Keratinocyte (primary cell): Measurements from ENCODE around the gene LPCAT1. TPM values are rescaled to one million over a fixed set of nuclear protein-coding genes. Genes with fewer than 3 reads are reported as not detected.

Experiments
- DNase-seq: peaks from one replicate; pipeline ENCODE4 v3.0.0-alpha.2; 2011; ENCODE audit warnings: low read depth, missing footprints, low spot score
- FAIRE-seq: peaks from 2 replicates; lab custom pipeline; 2011; peaks lifted over from hg19 to GRCh38; lab: Jason Lieb, UNC
- H2AFZ ChIP-seq: 2 replicates; pipeline ENCODE4 v1.6.0; 2012; ENCODE audit warnings: low read length, control low read depth, inconsistent platforms; ENCODE audit not compliant: control insufficient read depth
- H3K27ac ChIP-seq: 2 replicates; pipeline ENCODE4 v1.5.1; 2011; ENCODE audit warnings: low read length; ENCODE audit not compliant: control insufficient read depth, insufficient read depth
- H3K27me3 ChIP-seq: 3 replicates; pipeline ENCODE4 v1.6.0; 2011; ENCODE audit warnings: low read length; ENCODE audit not compliant: control insufficient read depth, insufficient read depth; ENCODE audit errors: extremely low read depth
- H3K36me3 ChIP-seq, 2 experiments: 2 replicates in 1 of 2; 3 replicates in 1 of 2; pipeline ENCODE4 v1.5.1; 2011; ENCODE audit warnings: low read length in 2 of 2, mild to moderate bottlenecking in 1 of 2; ENCODE audit not compliant: control insufficient read depth in 2 of 2, insufficient read depth in 2 of 2; ENCODE audit errors: extremely low read depth in 1 of 2
- H3K4me1 ChIP-seq: 3 replicates; pipeline ENCODE4 v1.5.1; 2011; ENCODE audit warnings: low read length; ENCODE audit not compliant: control insufficient read depth, insufficient read depth; ENCODE audit errors: extremely low read depth
- H3K4me2 ChIP-seq: 3 replicates; pipeline ENCODE4 v1.6.0; 2011; ENCODE audit warnings: low read depth, low read length; ENCODE audit not compliant: control insufficient read depth, insufficient read depth; ENCODE audit errors: extremely low read depth
- H3K4me3 ChIP-seq, 3 experiments: fragments of 200-600 bp in 1 of 3; sonication (generic) in 1 of 3; 2 replicates in 2 of 3; 3 replicates in 1 of 3; pipeline ENCODE4 v1.5.1; 2011 to 2016; ENCODE audit warnings: low read length in 3 of 3, mild to moderate bottlenecking in 3 of 3, control low read depth in 2 of 3, inconsistent platforms in 1 of 3, low read depth in 1 of 3, mixed read lengths in 1 of 3, mixed run types in 1 of 3, moderate library complexity in 1 of 3; ENCODE audit not compliant: control insufficient read depth in 2 of 3, insufficient read depth in 2 of 3; ENCODE audit errors: extremely low read depth in 1 of 3
- H3K79me2 ChIP-seq: 2 replicates; pipeline ENCODE4 v1.6.0; 2012; ENCODE audit warnings: low read length; ENCODE audit not compliant: control insufficient read depth, insufficient read depth
- H3K9ac ChIP-seq: 3 replicates; pipeline ENCODE4 v1.6.0; 2011; ENCODE audit warnings: low read length; ENCODE audit not compliant: control insufficient read depth, insufficient read depth; ENCODE audit errors: extremely low read depth
- H3K9me1 ChIP-seq: 3 replicates; pipeline ENCODE4 v1.6.0; 2011; ENCODE audit warnings: low read length; ENCODE audit not compliant: control insufficient read depth, insufficient read depth; ENCODE audit errors: extremely low read depth
- H3K9me3 ChIP-seq: 2 replicates; pipeline ENCODE4 v1.5.1; 2012; ENCODE audit warnings: low read depth, low read length; ENCODE audit not compliant: control insufficient read depth
- H4K20me1 ChIP-seq: 3 replicates; pipeline ENCODE4 v1.6.0; 2011; ENCODE audit warnings: low read length; ENCODE audit not compliant: control insufficient read depth, insufficient read depth; ENCODE audit errors: extremely low read depth
- EZH2 ChIP-seq: IDR thresholded peaks from one replicate; pipeline ENCODE4 v1.6.1; 2012; ENCODE audit warnings: inconsistent platforms, mild to moderate bottlenecking, low read length, moderate library complexity
- dilution Hi-C: fragments of 300-500 bp; cut with MboI; formaldehyde crosslinking; loops from one replicate; pipeline ENCODE4 v1.7.0; 2020; ENCODE audit warnings: low sequenced_read_pairs; ENCODE audit not compliant: extremely low pct_ligation_motif_present
- polyA plus RNA-seq, 5 experiments: library from polyadenylated mRNA; depleted of rRNA in 3 of 5; stranded (reverse) in 3 of 5; stranded (forward) in 1 of 5; unstranded in 1 of 5; fragments of >200 nt; gene quantifications; 1 replicate in 1 of 5; 2 replicates in 3 of 5; 3 replicates in 1 of 5; pipeline versions ENCODE4 v1.2.1 to v1.2.3, GENCODE V29; 2011 to 2012; ENCODE audit warnings: missing spikeins in 2 of 5, low read depth in 1 of 5, low replicate concordance in 1 of 5
- TF ChIP-seq, protein P1 (sequence below), 3 experiments: IDR thresholded peaks in 1 of 3; conservative IDR thresholded peaks in 1 of 3; optimal IDR thresholded peaks in 1 of 3; 2 replicates in 2 of 3; 3 replicates in 1 of 3; pipeline versions ENCODE3 to v1.5.1; 2011; ENCODE audit warnings: low read length in 3 of 3, mild to moderate bottlenecking in 3 of 3, moderate library complexity in 2 of 3, control low read depth in 1 of 3, inconsistent platforms in 1 of 3; ENCODE audit not compliant: insufficient read depth in 2 of 3; ENCODE audit errors: extremely low read depth in 1 of 3

The LPCAT1 gene
- polyA plus RNA-seq, 1 donor (not counting 4 experiments of a cell fraction or from before 2014, with no cell fraction given): 32.9 TPM

DNA sequence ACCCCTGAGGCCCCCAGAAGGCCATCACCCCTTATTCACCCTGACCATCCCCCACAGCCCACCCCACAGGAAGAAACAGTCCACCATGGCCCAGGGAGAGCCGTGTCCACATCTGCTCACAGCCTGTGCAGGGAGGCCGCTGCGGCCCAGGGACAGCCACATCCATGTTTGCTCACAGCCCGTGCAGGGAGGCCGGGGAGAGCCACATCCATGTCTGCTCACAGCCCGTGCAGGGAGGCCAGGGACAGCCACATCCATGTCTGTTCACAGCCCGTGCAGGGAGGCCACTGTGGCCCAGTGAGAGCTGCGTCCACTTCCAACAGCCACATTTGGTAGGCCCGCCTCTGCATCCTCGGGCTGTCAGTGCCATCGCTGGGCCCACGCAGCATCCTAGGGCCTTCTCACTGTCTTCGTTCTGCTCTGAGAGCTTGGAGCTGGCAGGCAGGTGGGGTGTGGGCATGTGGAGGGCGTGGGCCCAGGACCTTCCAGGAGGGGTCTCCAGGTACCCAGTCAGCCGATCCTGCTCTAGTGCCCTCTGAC, 38.1 kb downstream of the LPCAT1 start:
- Histone ChIP-seq H3K79me2 (no peaks in the 10 kb centered on the region), H3K4me3 (no peak overlapping the region), H3K27ac (no peak overlapping the region), H4K20me1 (peaks cover 3% of the 10 kb centered on the region), H3K9ac (no peak overlapping the region), H3K27me3 (no peaks in the 10 kb centered on the region), H3K4me1 (no peaks in the 10 kb centered on the region), H3K9me3 (no peaks in the 10 kb centered on the region), H3K4me2 (no peak overlapping the region), H3K9me1 (no peaks in the 10 kb centered on the region), H3K36me3 (peaks cover 24 to 27% of the 10 kb centered on the region in 2 experiments), H2AFZ (no peak overlapping the region)
- no peak for DNase-seq
- TF ChIP-seq, protein P1, sequence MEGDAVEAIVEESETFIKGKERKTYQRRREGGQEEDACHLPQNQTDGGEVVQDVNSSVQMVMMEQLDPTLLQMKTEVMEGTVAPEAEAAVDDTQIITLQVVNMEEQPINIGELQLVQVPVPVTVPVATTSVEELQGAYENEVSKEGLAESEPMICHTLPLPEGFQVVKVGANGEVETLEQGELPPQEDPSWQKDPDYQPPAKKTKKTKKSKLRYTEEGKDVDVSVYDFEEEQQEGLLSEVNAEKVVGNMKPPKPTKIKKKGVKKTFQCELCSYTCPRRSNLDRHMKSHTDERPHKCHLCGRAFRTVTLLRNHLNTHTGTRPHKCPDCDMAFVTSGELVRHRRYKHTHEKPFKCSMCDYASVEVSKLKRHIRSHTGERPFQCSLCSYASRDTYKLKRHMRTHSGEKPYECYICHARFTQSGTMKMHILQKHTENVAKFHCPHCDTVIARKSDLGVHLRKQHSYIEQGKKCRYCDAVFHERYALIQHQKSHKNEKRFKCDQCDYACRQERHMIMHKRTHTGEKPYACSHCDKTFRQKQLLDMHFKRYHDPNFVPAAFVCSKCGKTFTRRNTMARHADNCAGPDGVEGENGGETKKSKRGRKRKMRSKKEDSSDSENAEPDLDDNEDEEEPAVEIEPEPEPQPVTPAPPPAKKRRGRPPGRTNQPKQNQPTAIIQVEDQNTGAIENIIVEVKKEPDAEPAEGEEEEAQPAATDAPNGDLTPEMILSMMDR (optimal IDR thresholded peaks at IDR 0.05 in 1 of 3, IDR thresholded peaks at IDR 0.05 in 1 of 3, conservative IDR thresholded peaks at IDR 0.05 in 1 of 3; ENCODE audit: extremely low read depth in 1 of 3, insufficient read depth in 2 of 3, low read length in 3 of 3): no peak
- no peak for TF ChIP-seq EZH2
- no peak for FAIRE-seq
- dilution Hi-C loops: no loop called here

DNA sequence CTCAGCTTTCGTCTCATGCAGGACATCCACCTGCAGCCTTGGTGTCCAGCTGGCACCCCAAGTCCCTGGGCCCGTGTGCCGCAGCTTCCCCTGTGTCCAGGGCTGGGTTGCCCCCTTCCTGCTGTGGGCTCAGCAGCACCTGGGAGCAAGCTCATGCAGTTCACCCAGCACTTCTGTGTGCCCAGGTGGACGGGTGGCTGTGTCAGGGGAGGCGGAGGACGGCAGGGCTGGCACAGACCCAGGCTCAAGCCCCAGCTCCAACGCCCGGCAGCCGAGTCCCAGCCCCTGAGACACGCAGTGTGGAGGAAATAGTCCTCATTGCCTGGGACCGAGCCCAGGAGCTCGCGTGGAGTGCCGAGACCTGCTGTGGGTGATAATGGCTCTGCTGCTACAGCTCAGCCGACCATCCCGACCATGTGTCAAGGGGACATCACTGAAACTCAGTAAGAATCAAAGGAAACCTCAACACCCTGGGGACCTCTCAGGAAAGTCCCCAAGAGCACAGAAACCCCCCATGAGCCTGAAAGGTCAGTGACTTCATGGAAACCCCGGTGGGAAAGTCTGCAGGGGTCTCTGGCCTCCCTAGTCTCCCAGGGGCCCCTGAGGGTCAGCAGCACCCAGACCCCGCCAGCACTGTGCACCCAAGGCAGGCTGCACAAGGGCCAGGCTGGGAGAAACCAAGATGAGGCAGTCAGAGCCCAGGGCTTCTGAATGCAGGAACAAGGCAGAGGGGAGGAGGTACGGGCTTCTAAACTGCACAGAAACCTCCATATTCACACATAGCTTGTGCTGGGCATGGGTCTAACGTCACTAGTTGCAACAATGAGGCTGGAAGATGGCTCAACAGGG, 38.8 kb downstream of the LPCAT1 start:
- no peak overlapping the region for H3K4me2 ChIP-seq
- no peaks in the 10 kb centered on the region for H3K9me3 ChIP-seq
- H3K9ac ChIP-seq: no peak overlapping the region
- peaks cover 24 to 28% of the 10 kb centered on the region in 2 experiments for H3K36me3 ChIP-seq
- H3K27ac ChIP-seq: no peak overlapping the region
- no peak for FAIRE-seq
- H3K79me2 ChIP-seq: no peaks in the 10 kb centered on the region
- H3K4me3 ChIP-seq: no peak overlapping the region
- H4K20me1 ChIP-seq: peaks cover 3% of the 10 kb centered on the region
- no peak for DNase-seq
- H3K4me1 ChIP-seq: no peaks in the 10 kb centered on the region
- TF ChIP-seq EZH2: no peak
- TF ChIP-seq, protein P1 (optimal IDR thresholded peaks at IDR 0.05 in 1 of 3, IDR thresholded peaks at IDR 0.05 in 1 of 3, conservative IDR thresholded peaks at IDR 0.05 in 1 of 3; ENCODE audit: extremely low read depth in 1 of 3, insufficient read depth in 2 of 3, low read length in 3 of 3): no peak
- no peaks in the 10 kb centered on the region for H3K27me3 ChIP-seq
- H3K9me1 ChIP-seq: no peaks in the 10 kb centered on the region
- H2AFZ ChIP-seq: no peak overlapping the region
- dilution Hi-C loops: no loop called here
